Thymus (tissue), 11 donors: ENCODE results near the gene UBE2QL1. TPM values are rescaled to one million over a fixed set of nuclear protein-coding genes. Genes with fewer than 3 reads are reported as not detected.

Experiments used
- DNase-seq, 9 donors: peaks; one replicate each; pipeline ENCODE4 v3.0.0-alpha.2; 2013; ENCODE audit warnings: low spot score in 9 of 9, low read depth in 6 of 9, missing footprints in 1 of 9
- H3K27ac ChIP-seq, 2 donors: one replicate each; pipeline ENCODE4 v1.5.1; 2013; ENCODE audit warnings: control low read depth in 1 of 2, low read depth in 1 of 2, low read length in 1 of 2, mild to moderate bottlenecking in 1 of 2, moderate library complexity in 1 of 2
- H3K27me3 ChIP-seq, 2 donors: one replicate each; pipeline ENCODE4 v1.5.1; 2013; ENCODE audit warnings: low read length in 1 of 2; ENCODE audit not compliant: control insufficient read depth in 2 of 2, insufficient read depth in 1 of 2
- H3K36me3 ChIP-seq, 2 donors: one replicate each; pipeline ENCODE4 v1.5.1; 2013; ENCODE audit warnings: low read length in 1 of 2, mild to moderate bottlenecking in 1 of 2, moderate library complexity in 1 of 2; ENCODE audit not compliant: control insufficient read depth in 2 of 2, insufficient read depth in 2 of 2
- H3K4me1 ChIP-seq, 2 donors: one replicate each; pipeline ENCODE4 v1.5.1; 2013; ENCODE audit warnings: low read length in 2 of 2; ENCODE audit not compliant: control insufficient read depth in 2 of 2, insufficient read depth in 2 of 2
- H3K4me3 ChIP-seq, 2 donors: one replicate each; pipeline ENCODE4 v1.5.1; 2013; ENCODE audit warnings: low read length in 2 of 2, control low read depth in 1 of 2, mild to moderate bottlenecking in 1 of 2
- H3K9me3 ChIP-seq, 2 donors: one replicate each; pipeline ENCODE4 v1.5.1; 2013; ENCODE audit warnings: low read length in 1 of 2, mild to moderate bottlenecking in 1 of 2; ENCODE audit not compliant: control insufficient read depth in 2 of 2, insufficient read depth in 1 of 2
- WGBS: extraction: QIAGEN DNeasy Blood & Tissue Kit; methylation state at CpG from one replicate; pipeline ENCODE4 v1.1.7; 2013; 5-methylcytosine and 5-hydroxymethylcytosine counted together
- polyA plus RNA-seq: library from polyadenylated mRNA; stranded (reverse); fragments of 200-250 nt; gene quantifications from one replicate; pipeline ENCODE4 v1.2.3, GENCODE V29; 2013
- total RNA-seq: library from RNA; stranded (reverse); fragments of 120-200 nt; gene quantifications from one replicate; pipeline ENCODE4 v1.2.4, GENCODE V29; 2013
- donor health status: healthy.

The UBE2QL1 gene
- total and polyA plus RNA-seq, 2 donors, result 0.42 to 1.1 TPM

DNA sequence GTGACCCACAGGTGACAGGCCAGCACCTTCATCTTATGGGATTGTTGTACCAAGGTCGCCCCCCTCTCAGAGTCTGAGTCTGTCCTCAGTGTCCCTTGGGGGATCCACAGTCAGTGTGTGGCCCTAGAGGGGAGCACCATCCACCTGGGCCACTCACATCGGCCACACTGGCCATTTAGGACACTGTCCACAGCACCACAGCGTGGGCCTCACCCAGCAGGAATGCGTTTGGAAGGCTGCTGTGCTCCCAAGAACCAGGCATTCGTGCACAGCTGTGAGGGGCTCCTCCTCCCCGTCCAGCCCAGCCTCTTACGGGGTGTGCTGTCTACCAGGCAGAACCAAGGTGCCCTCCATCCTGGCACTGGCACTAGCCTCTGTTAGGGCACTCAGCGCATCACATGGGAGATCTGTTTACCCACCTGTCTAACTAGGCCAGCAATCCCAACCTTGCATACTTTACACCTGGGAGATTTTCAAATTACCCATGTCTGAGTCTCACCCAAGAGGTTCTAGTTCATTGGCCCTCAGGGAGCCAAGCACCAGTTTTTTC lies 24.5 kb upstream of the UBE2QL1 start:
- H3K27me3 ChIP-seq, result no peaks in the 10 kb centered on the region
- H3K9me3 ChIP-seq, result no peaks in the 10 kb centered on the region
- H3K36me3 ChIP-seq, result no peaks in the 10 kb centered on the region
- no peak for DNase-seq
- H3K4me1 ChIP-seq, result no peaks in the 10 kb centered on the region
- 95% methylated on average over 8 of the region's 8 CpGs for WGBS
- H3K27ac ChIP-seq, result no peak overlapping the region
- H3K4me3 ChIP-seq, result no peak overlapping the region

DNA sequence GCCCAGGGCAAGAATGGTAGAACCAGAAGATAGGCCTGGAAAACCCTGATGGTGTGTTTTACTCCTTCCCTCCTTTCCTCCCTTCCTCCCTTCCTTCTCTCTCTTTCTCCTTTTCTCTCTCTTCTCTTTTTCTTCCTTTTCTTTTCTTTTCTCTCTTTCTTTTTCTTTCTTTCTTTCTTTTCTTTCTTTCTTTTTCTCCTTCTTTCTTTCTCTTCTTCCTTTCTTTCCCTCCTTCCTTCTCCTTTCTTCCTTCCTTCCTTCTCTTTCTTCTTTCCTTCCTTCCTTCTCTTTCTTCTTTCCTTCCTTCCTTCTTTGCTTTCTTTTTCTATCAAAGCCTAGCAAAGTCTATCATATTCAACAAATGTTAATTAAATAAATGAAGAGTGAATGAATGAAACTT lies 24.0 kb upstream of the UBE2QL1 start:
- Histone ChIP-seq H3K27ac (no peak overlapping the region), H3K9me3 (no peaks in the 10 kb centered on the region), H3K4me3 (no peak overlapping the region), H3K27me3 (no peaks in the 10 kb centered on the region), H3K36me3 (no peaks in the 10 kb centered on the region), H3K4me1 (no peaks in the 10 kb centered on the region)
- no peak for DNase-seq

DNA sequence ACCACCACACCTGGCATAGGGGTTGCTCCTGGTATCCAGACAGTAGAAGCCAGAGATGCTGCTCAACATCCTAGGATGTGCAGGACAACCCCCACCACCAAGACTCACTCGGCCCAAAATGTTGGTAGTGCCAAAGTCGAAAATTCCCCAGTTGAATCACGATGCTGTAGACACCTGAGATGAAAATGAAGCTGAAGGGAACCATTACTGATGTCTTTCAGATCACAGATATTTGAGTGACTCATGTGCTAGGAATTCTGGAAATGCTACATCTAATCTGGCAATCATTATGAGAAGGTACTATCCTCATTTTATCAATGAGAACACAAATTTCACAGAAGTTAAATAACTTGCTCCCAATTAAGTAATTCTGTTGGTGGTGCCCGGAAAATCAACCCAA lies 21.0 kb upstream of the UBE2QL1 start:
- Histone ChIP-seq H3K36me3 (no peaks in the 10 kb centered on the region), H3K4me3 (no peak overlapping the region), H3K27me3 (no peaks in the 10 kb centered on the region), H3K27ac (no peak overlapping the region), H3K4me1 (no peaks in the 10 kb centered on the region), H3K9me3 (no peaks in the 10 kb centered on the region)
- no peak for DNase-seq
- WGBS, result 90% methylated on average over 4 of the region's 4 CpGs

DNA sequence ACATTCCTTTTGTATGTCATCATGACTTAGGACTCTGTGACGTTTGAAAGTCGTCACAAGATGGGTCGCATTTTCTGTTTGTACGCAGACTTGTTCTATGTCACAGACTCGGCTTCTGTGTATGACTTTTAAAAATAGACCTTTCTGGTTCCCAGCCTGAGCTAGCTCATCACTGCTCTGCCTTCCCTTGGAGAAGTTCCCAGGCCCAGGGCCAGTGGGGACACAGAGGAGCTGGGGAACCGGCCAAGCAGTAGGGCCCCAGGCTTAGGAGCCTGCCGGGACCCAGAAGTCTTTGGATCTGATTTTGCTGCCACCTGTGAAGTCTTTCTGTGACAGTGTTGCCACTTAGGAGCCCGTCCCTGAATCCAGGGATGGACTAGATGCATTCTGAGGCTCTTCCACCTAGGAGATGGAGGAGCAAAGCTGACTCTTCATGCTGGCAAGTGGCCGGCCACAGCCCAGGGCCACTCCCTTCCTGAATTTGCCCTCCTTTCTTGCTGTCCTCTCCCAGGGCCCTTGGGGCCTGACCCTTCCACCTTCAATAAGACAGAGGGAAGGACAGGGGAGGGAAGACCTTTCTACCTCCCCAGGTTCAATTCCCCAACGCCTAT lies 18.1 kb upstream of the UBE2QL1 start:
- Histone ChIP-seq H3K27ac (no peak overlapping the region), H3K4me1 (no peaks in the 10 kb centered on the region), H3K27me3 (peaks cover 0 to 2% of the 10 kb centered on the region in 2 donors), H3K4me3 (no peak overlapping the region), H3K9me3 (no peaks in the 10 kb centered on the region), H3K36me3 (no peaks in the 10 kb centered on the region)
- 88% methylated on average over 10 of the region's 10 CpGs for WGBS
- no peak for DNase-seq

DNA sequence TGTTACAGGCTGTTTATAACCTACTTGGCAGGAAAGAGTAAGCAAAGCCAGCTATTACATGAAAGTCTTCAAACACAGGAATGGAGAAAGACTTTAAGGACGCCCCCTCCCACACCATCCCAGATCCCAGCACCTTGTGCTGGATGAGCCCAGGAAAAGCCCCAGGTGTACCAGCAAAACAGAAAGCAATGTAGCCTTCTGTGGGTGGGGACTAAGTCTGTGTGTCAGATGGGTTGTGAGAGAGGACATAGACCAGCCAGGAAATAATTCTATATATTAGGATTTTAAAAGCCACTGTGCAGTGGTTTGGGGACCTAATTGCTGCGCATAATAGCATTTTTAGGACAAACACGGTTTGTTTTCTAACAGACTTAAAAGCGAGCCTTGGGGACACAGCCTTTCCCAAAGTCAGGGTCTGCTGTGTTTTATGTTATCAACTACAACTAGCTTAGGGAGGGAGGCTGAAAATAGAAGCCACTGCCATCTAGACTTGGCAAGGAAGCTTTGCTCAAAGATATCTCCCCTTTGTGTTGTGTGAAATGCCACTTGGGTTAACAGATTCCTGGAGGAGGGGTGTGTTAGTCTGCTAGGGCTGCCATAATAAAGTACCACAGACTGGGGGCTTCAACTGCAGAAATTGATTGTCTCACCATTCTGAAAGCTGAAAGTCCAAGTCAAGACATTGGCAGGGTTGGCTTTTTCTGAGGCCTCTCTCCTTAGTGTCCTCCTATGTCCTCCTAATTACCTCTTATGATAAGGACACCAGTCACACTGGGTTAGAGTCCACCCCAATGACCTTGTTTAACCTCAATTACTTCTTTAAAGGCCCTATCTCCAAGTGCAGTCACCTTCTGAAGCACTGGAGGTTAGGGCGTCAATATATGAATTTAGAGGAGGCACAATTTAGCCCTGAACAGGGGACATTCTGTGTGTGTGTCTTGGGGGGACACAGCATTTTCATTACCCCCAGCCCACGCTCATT lies 17.2 kb upstream of the UBE2QL1 start:
- 88% methylated on average over 6 of the region's 6 CpGs for WGBS
- Histone ChIP-seq H3K36me3 (no peaks in the 10 kb centered on the region), H3K9me3 (no peaks in the 10 kb centered on the region), H3K27me3 (peaks cover 0 to 2% of the 10 kb centered on the region in 2 donors), H3K4me1 (no peaks in the 10 kb centered on the region), H3K4me3 (no peak overlapping the region), H3K27ac (no peak overlapping the region)
- DNase-seq, result no peak

DNA sequence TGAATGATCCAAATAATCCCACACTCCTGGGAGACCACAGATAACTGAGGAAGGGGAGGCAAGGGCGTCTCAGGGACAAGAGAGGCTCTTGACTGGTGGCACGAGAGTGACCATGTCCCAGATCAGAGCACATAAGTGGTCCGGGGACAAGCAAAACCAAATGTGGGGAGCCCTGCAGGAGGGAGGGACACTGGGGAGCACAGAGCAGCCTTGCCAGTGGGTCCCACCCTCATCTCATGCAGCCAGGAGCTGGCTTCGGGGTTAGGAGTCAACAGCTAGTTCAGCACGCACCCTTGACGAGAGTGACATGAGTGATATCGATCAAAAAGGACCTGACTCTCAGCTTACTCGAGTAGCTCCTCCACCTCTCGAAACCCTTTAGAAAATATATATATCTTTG lies 16.5 kb upstream of the UBE2QL1 start:
- Histone ChIP-seq H3K27me3 (peaks cover 0 to 2% of the 10 kb centered on the region in 2 donors), H3K27ac (no peak overlapping the region), H3K4me1 (no peaks in the 10 kb centered on the region), H3K4me3 (no peak overlapping the region), H3K9me3 (no peaks in the 10 kb centered on the region), H3K36me3 (no peaks in the 10 kb centered on the region)
- 89% methylated on average over 9 of the region's 9 CpGs for WGBS
- DNase-seq, result no peak

DNA sequence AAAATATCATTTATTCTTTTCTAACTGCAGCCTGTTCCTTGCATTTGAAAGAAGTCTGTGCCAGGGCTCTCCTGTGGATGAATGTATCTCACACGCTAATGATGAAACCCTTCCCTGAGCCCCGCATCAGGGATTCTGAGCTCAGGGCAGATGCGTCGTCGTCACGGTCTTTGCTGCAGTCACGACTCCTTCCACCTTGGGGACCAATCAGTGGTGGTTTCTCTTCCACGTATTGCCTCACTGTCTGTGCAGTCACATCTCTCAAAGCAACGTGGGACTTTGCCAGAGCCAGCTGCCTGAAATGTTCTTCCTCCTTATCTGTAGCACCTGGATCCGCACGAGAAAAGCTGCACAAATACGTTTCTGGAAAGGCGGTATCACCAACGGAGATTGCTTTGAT lies 13.9 kb upstream of the UBE2QL1 start:
- WGBS, result 84% methylated on average over 14 of the region's 14 CpGs
- no peak for DNase-seq
- Histone ChIP-seq H3K27ac (no peak overlapping the region), H3K4me3 (no peak overlapping the region), H3K27me3 (peaks cover 0 to 2% of the 10 kb centered on the region in 2 donors), H3K4me1 (no peaks in the 10 kb centered on the region), H3K9me3 (no peaks in the 10 kb centered on the region), H3K36me3 (no peaks in the 10 kb centered on the region)

DNA sequence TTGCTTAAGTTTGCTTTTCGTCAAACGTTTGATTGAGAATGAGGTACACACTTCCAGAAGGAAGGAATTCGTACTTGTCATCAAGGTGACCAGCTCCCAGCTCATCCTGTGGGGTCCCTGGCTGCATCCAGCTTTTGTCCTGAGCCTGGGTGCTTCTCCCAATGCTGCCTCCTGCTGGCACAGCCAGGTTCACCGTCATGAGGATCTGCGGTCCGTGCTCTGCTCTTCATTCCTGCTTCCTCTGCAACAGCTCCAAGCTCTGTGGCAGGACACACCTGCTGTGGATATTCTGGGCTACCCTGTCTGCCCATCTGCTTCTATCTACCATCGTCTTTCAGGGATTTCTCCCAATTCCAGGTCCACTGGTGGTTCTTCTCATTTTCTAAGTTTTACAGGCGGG lies 13.3 kb upstream of the UBE2QL1 start:
- Histone ChIP-seq H3K9me3 (no peaks in the 10 kb centered on the region), H3K4me1 (no peaks in the 10 kb centered on the region), H3K4me3 (no peak overlapping the region), H3K36me3 (no peaks in the 10 kb centered on the region), H3K27ac (no peak overlapping the region), H3K27me3 (peaks cover 0 to 2% of the 10 kb centered on the region in 2 donors)
- no peak for DNase-seq
- WGBS, result 37% methylated on average over 8 of the region's 8 CpGs

DNA sequence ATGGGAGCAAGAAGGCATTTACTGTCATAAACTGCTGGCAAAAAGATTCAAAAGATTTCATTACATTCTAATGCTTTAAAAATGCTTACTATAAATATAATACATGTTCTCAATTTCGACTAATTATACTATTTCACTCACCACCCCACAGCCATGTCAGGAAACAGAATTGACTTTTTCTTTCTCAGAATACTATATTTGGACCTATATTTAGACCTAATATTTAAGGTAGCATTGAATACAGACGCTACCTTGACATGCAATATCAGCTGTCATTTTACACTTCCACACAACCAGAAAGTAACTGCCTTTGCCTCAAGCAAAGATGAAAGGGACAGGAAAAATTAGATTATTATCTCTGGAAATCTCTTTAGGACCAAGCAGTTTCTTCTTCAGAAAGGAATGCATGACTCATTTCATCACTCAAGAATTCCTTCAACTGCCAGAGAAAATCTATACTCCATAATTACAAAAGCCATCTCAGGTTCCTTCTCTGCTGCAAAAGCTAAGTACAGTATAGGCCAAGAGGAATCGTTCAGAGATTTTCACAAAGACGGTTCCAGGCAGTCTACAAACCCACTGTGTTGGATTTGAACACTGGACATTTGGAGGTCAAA lies 11.8 kb upstream of the UBE2QL1 start:
- Histone ChIP-seq H3K4me3 (no peak overlapping the region), H3K4me1 (no peaks in the 10 kb centered on the region), H3K27ac (no peak overlapping the region), H3K36me3 (no peaks in the 10 kb centered on the region), H3K9me3 (no peaks in the 10 kb centered on the region), H3K27me3 (peaks cover 0 to 2% of the 10 kb centered on the region in 2 donors)
- no peak for DNase-seq
- 89% methylated on average over 4 of the region's 4 CpGs for WGBS
